Caco-2 (cell line): ENCODE results near the gene PCYOX1L. TPM values are rescaled to one million over a fixed set of nuclear protein-coding genes. Genes with fewer than 3 reads are reported as not detected.

ENCODE experiments used
- Bru-seq: library from RNA; stranded (reverse); fragments of 400-500 nt; gene quantifications from one replicate; lab custom pipeline; 2021; lab: Mats Ljungman, UMichigan
- BruChase-seq, 2 experiments: library from RNA; stranded (reverse); fragments of 400-500 nt; gene quantifications; one replicate each; lab custom pipeline; 2021; lab: Mats Ljungman, UMichigan
- BruUV-seq: library from RNA; stranded (reverse); fragments of 400-500 nt; replicated peaks from 2 replicates; lab custom pipeline; 2021; lab: Mats Ljungman, UMichigan
- CTCF ChIA-PET: fragments of 300-600 bp; sonication (Branson Sonifier 250); formaldehyde crosslinking; loops from one replicate; lab custom pipeline; 2022; ENCODE audit warnings: antibody characterized with exemption; lab: Charles Lee
- POLR2A ChIA-PET: fragments of 300-600 bp; sonication (Branson Sonifier 250); formaldehyde crosslinking; loops from one replicate; lab custom pipeline; 2022; ENCODE audit warnings: antibody characterized with exemption; lab: Charles Lee
- DNase-seq, 2 experiments: peaks; one replicate each; pipeline versions ENCODE4 v3.0.0 to v3.0.0-alpha.2; 2020 to 2022
- H3K27me3 ChIP-seq: replicated peaks from 2 replicates; pipeline ENCODE4 v1.6.0; 2011; ENCODE audit warnings: low read length; ENCODE audit not compliant: control insufficient read depth, insufficient read depth
- H3K36me3 ChIP-seq: 2 replicates; pipeline ENCODE4 v1.5.1; 2011; ENCODE audit warnings: low read length; ENCODE audit not compliant: control insufficient read depth, insufficient read depth
- H3K4me1 ChIP-seq: fragments of 250-450 bp; sonication (Bioruptor Pico); 2 replicates; pipeline ENCODE4 v1.5.1; 2020; ENCODE audit warnings: mild to moderate bottlenecking
- H3K4me3 ChIP-seq: 2 replicates; pipeline ENCODE4 v1.5.1; 2011; ENCODE audit warnings: low read depth, mild to moderate bottlenecking, control low read depth, low read length
- H3K9me3 ChIP-seq: fragments of 250-450 bp; sonication (Bioruptor Pico); 2 replicates; pipeline ENCODE4 v1.5.1; 2020; ENCODE audit warnings: mild to moderate bottlenecking, moderate library complexity
- H3K27ac Mint-ChIP-seq: one replicate; pipeline ENCODE4 v1.8.0; 2022; ENCODE audit warnings: mixed read lengths; ENCODE audit not compliant: unreplicated experiment
- H3K27me3 Mint-ChIP-seq: one replicate; pipeline ENCODE4 v1.8.0; 2022; ENCODE audit warnings: mixed read lengths; ENCODE audit not compliant: insufficient read depth, unreplicated experiment
- H3K36me3 Mint-ChIP-seq: one replicate; pipeline ENCODE4 v1.8.0; 2022; ENCODE audit warnings: mild to moderate bottlenecking, mixed read lengths; ENCODE audit not compliant: insufficient read depth, unreplicated experiment
- H3K4me1 Mint-ChIP-seq: one replicate; pipeline ENCODE4 v1.8.0; 2022; ENCODE audit warnings: low read depth, mixed read lengths; ENCODE audit not compliant: unreplicated experiment
- H3K4me3 Mint-ChIP-seq: one replicate; pipeline ENCODE4 v1.8.0; 2022; ENCODE audit warnings: mild to moderate bottlenecking, moderate library complexity, mixed read lengths; ENCODE audit not compliant: unreplicated experiment
- H3K9me3 Mint-ChIP-seq: one replicate; pipeline ENCODE4 v1.8.0; 2022; ENCODE audit warnings: mixed read lengths; ENCODE audit not compliant: unreplicated experiment
- CTCF ChIP-seq, 2 experiments: fragments of 200-600 bp in 1 of 2; IDR thresholded peaks; 1 replicate in 1 of 2; 2 replicates in 1 of 2; pipeline versions ENCODE4 v1.5.1 to v1.8.0; 2011 to 2022; ENCODE audit warnings: antibody characterized with exemption in 1 of 2, control low read depth in 1 of 2, inconsistent platforms in 1 of 2, low read depth in 1 of 2, low read length in 1 of 2, mild to moderate bottlenecking in 1 of 2, moderate library complexity in 1 of 2; ENCODE audit not compliant: insufficient read depth in 1 of 2, severe bottlenecking in 1 of 2, unreplicated experiment in 1 of 2
- intact Hi-C: fragments of 100-400 bp; cut with micrococcal nuclease; formaldehyde crosslinking; loops from one replicate; pipeline ENCODE4 v1.10.0; 2022; ENCODE audit not compliant: unreplicated experiment
- long read RNA-seq: library from polyadenylated mRNA; stranded (forward); transcript quantifications from one replicate; pipeline ENCODE4 v2.0.0, GENCODE V29; 2022
- total RNA-seq: library from RNA; stranded (reverse); gene quantifications from 2 replicates; pipeline ENCODE4 v1.2.3, GENCODE V29; 2022

The PCYOX1L gene
- total RNA-seq (8.7 and 10.4 TPM in 2 replicates), Bru-seq, nascent RNA (percentile 56 among the genes with signal in this experiment), BruChase-seq, experiment 1, labeled RNA remaining after a 2-hour chase (percentile 56 among the genes with signal in this experiment), BruChase-seq, experiment 2, labeled RNA remaining after a 6-hour chase (percentile 64 among the genes with signal in this experiment)
- long read RNA-seq, transcript PCYOX1L-201 (6 exons, 2,546 nt), result major isoform, 10 of 14 reads
- long read RNA-seq, partial matches to known transcripts, result 3 of 14 reads
- long read RNA-seq, other reads (novel, unspliced or antisense), result 1 of 14 reads

GRCh38 chr5:149357370-149358293 is at the start of gene PCYOX1L:
Gene PCYOX1L, plus strand, starts transcription at chr5:149358046. Its CDS starts 23 bp downstream, at chr5:149358069.
- Histone ChIP-seq H3K4me1 (peaks cover 6% of the 10 kb centered on the region), H3K4me3 (peak within 1 kb of the TSS; percentile 68), H3K9me3 (no peaks in the 10 kb centered on the region), H3K36me3 (no peaks in the 10 kb centered on the region), H3K27me3 (no peaks in the 10 kb centered on the region)
- ChIA-PET CTCF (interaction anchor here (0.6 to 2.2 kb wide), 12 partner anchors 9 to 603 kb away, joined by 3 to 40 read pairs (median 4); partner anchors contain the start of genes ABLIM3, CSNK1A1, GRPEL2 and SLC26A2), POLR2A (interaction anchor here (0.6 to 2.1 kb wide), 4 partner anchors 12 to 1091 kb away, joined by 3 to 42 read pairs (median 4); partner anchors contain the start of genes CSNK1A1 and GRPEL2)
- Mint-ChIP-seq H3K4me3 (peak within 1 kb of the TSS; percentile 90), H3K36me3 (peaks cover 26% of the 10 kb centered on the region), H3K27ac (no peak within 1 kb of the TSS), H3K9me3 (no peaks in the 10 kb centered on the region), H3K27me3 (no peaks in the 10 kb centered on the region), H3K4me1 (no peaks in the 10 kb centered on the region)
- intact Hi-C loops, result loop anchor here (1.0 kb wide), 1 partner anchor 12 kb away; the partner anchor contains the start of gene GRPEL2
- BruUV-seq, result no TSS peak
- DNase-seq, result peak; percentile 95 to 97
- TF ChIP-seq CTCF (IDR thresholded peaks at IDR 0.05; ENCODE audit: insufficient read depth in 1 of 2, low read depth in 1 of 2, low read length in 1 of 2, severe bottlenecking in 1 of 2, unreplicated experiment in 1 of 2), result no peak

GRCh38 chr5:149309354-149309753 is 48.5 kb upstream of the PCYOX1L start:
- Histone ChIP-seq H3K36me3 (no peaks in the 10 kb centered on the region), H3K27me3 (peaks cover 2% of the 10 kb centered on the region; the same call in 1 of the 2 replicates), H3K4me1 (no peaks in the 10 kb centered on the region), H3K9me3 (no peaks in the 10 kb centered on the region), H3K4me3 (no peak overlapping the region)
- ChIA-PET POLR2A (no interaction called here), CTCF (no interaction called here)
- intact Hi-C loops, result no loop called here
- Mint-ChIP-seq H3K9me3 (no peaks in the 10 kb centered on the region), H3K27me3 (peaks cover 13% of the 10 kb centered on the region), H3K36me3 (no peaks in the 10 kb centered on the region), H3K4me3 (no peak overlapping the region), H3K4me1 (no peaks in the 10 kb centered on the region), H3K27ac (no peak overlapping the region)
- TF ChIP-seq CTCF (IDR thresholded peaks at IDR 0.05; ENCODE audit: insufficient read depth in 1 of 2, low read depth in 1 of 2, low read length in 1 of 2, severe bottlenecking in 1 of 2, unreplicated experiment in 1 of 2), result no peak
- DNase-seq, result no peak
- BruUV-seq, result no TSS peak

GRCh38 chr5:149310488-149310887 is 47.4 kb upstream of the PCYOX1L start:
- TF ChIP-seq CTCF (IDR thresholded peaks at IDR 0.05; ENCODE audit: insufficient read depth in 1 of 2, low read depth in 1 of 2, low read length in 1 of 2, severe bottlenecking in 1 of 2, unreplicated experiment in 1 of 2), result no peak
- no TSS peak for BruUV-seq
- DNase-seq, result no peak
- no peak overlapping the region for H3K27ac Mint-ChIP-seq
- no peaks in the 10 kb centered on the region for H3K9me3 ChIP-seq
- H3K4me1 ChIP-seq, result no peaks in the 10 kb centered on the region
- CTCF ChIA-PET, result no interaction called here
- no peaks in the 10 kb centered on the region for H3K36me3 Mint-ChIP-seq
- no peak overlapping the region for H3K4me3 Mint-ChIP-seq
- no peak overlapping the region for H3K4me3 ChIP-seq
- H3K27me3 Mint-ChIP-seq, result peaks cover 13% of the 10 kb centered on the region
- no peaks in the 10 kb centered on the region for H3K9me3 Mint-ChIP-seq
- no peaks in the 10 kb centered on the region for H3K36me3 ChIP-seq
- no peaks in the 10 kb centered on the region for H3K4me1 Mint-ChIP-seq
- peaks cover 2% of the 10 kb centered on the region; the same call in 1 of the 2 replicates for H3K27me3 ChIP-seq
- intact Hi-C loops, result no loop called here
- POLR2A ChIA-PET, result no interaction called here
